Testis (tissue), 3 donors: Measurements from ENCODE around the gene TFF3. TPM values are rescaled to one million over a fixed set of nuclear protein-coding genes. Genes with fewer than 3 reads are reported as not detected.

Source experiments
- DNase-seq: peaks from one replicate; pipeline ENCODE4 v3.0.0-alpha.2; 2019
- H3K27ac ChIP-seq, 2 donors: fragments of 200-600 bp; sonication (generic); one replicate each; pipeline ENCODE4 v1.5.1; 2019
- H3K27me3 ChIP-seq: fragments of 200-600 bp; sonication (generic); one replicate; pipeline ENCODE4 v1.5.1; 2019
- H3K36me3 ChIP-seq: fragments of 200-600 bp; sonication (generic); one replicate; pipeline ENCODE4 v1.5.1; 2017; ENCODE audit warnings: low read depth; ENCODE audit errors: missing control alignments
- H3K4me1 ChIP-seq: fragments of 200-600 bp; sonication (generic); one replicate; pipeline ENCODE4 v1.5.1; 2019
- H3K4me3 ChIP-seq, 2 donors: fragments of 200-600 bp; sonication (generic); one replicate each; pipeline ENCODE4 v1.5.1; 2017 to 2019
- H3K9me3 ChIP-seq: fragments of 200-600 bp; sonication (generic); one replicate; pipeline ENCODE4 v1.5.1; 2017
- CTCF ChIP-seq, 3 experiments: fragments of 450-650 bp in 2 of 3; fragments of 200-600 bp in 1 of 3; sonication (generic) in 1 of 3; IDR thresholded peaks; one replicate each; pipeline ENCODE4 v1.5.1; 2016 to 2019; ENCODE audit warnings: antibody characterized with exemption in 3 of 3, mild to moderate bottlenecking in 2 of 3, moderate library complexity in 1 of 3
- POLR2A ChIP-seq: fragments of 450-650 bp; IDR thresholded peaks from one replicate; pipeline ENCODE4 v1.6.1; 2017; ENCODE audit warnings: antibody characterized with exemption, mild to moderate bottlenecking, moderate library complexity
- WGBS, 2 donors: methylation state at CpG; one replicate each; pipeline ENCODE4 v1.1.5; 2018; 5-methylcytosine and 5-hydroxymethylcytosine counted together
- intact Hi-C: fragments of 100-400 bp; cut with DNase I; formaldehyde crosslinking; loops from one replicate; pipeline ENCODE4 v1.15.1; 2023; ENCODE audit warnings: low total_unique reads
- polyA plus RNA-seq: library from polyadenylated mRNA; stranded (reverse); fragments of 350-450 nt; fragmentation: Illumina TruSeq; extraction: RNeasy Lipid Tissue Mini Kit (QIAGEN cat#74804); gene quantifications from one replicate; pipeline ENCODE4 v1.2.3, GENCODE V29; 2014; ENCODE audit warnings: low read depth, low replicate concordance; ENCODE audit not compliant: insufficient read depth
- total RNA-seq, 2 donors: library from RNA; depleted of rRNA; stranded (reverse); fragments of >200 nt; gene quantifications; one replicate each; pipeline ENCODE4 v1.2.3, GENCODE V29; 2016

TFF3 gene
- total and polyA plus RNA-seq, 3 donors from 2014 or later: 3.9 to 12.9 (median 11.5) TPM

GRCh38 chr21:42336054-42336453, 20.8 kb upstream of the TFF3 start:
- Histone ChIP-seq H3K4me1 (no peaks in the 10 kb centered on the region), H3K36me3 (no peaks in the 10 kb centered on the region), H3K27ac (no peak overlapping the region), H3K27me3 (no peaks in the 10 kb centered on the region), H3K9me3 (no peaks in the 10 kb centered on the region), H3K4me3 (no peak overlapping the region)
- TF ChIP-seq POLR2A (no peak), CTCF (IDR thresholded peaks at IDR 0.05) (no peak)
- intact Hi-C loops: no loop called here
- 40% methylated on average over 10 of the region's 10 CpGs for WGBS, 2 donors
- no peak for DNase-seq

- no peaks in the 10 kb centered on the region for H3K36me3 ChIP-seq
- H3K27me3 ChIP-seq: no peaks in the 10 kb centered on the region
- H3K9me3 ChIP-seq: no peaks in the 10 kb centered on the region
- no peak for DNase-seq
- H3K27ac ChIP-seq: no peak overlapping the region
- no peak overlapping the region for H3K4me3 ChIP-seq
- no peak for TF ChIP-seq POLR2A
- TF ChIP-seq CTCF (IDR thresholded peaks at IDR 0.05): no peak
- no peaks in the 10 kb centered on the region for H3K4me1 ChIP-seq
- intact Hi-C loops: no loop called here
- WGBS, 2 donors: 73 to 80% methylated on average over 5 of the region's 5 CpGs
Measured at GRCh38 chr21:42332557-42333317, 17.5 kb upstream of the TFF3 start.

- TF ChIP-seq CTCF (IDR thresholded peaks at IDR 0.05) (no peak), POLR2A (no peak)
- no peaks in the 10 kb centered on the region for H3K27me3 ChIP-seq
- no peak overlapping the region for H3K4me3 ChIP-seq
- H3K27ac ChIP-seq: no peak overlapping the region
- no peak for DNase-seq
- intact Hi-C loops: no loop called here
- no peaks in the 10 kb centered on the region for H3K4me1 ChIP-seq
- no peaks in the 10 kb centered on the region for H3K9me3 ChIP-seq
- H3K36me3 ChIP-seq: no peaks in the 10 kb centered on the region
Measured at GRCh38 chr21:42331660-42332059, 16.5 kb upstream of the TFF3 start.

- Histone ChIP-seq H3K9me3 (no peaks in the 10 kb centered on the region), H3K36me3 (no peaks in the 10 kb centered on the region), H3K4me3 (no peak overlapping the region), H3K27ac (no peak overlapping the region), H3K4me1 (no peaks in the 10 kb centered on the region), H3K27me3 (no peaks in the 10 kb centered on the region)
- 86 to 90% methylated on average over 4 of the region's 4 CpGs for WGBS, 2 donors
- no peak for TF ChIP-seq CTCF (IDR thresholded peaks at IDR 0.05)
- TF ChIP-seq POLR2A: no peak
- intact Hi-C loops: no loop called here
- DNase-seq: no peak
Measured at GRCh38 chr21:42330380-42331371, 15.5 kb upstream of the TFF3 start.
